CD14-positive monocyte (primary cell): ENCODE data around the gene CCDC175. TPM values are rescaled to one million over a fixed set of nuclear protein-coding genes. Genes with fewer than 3 reads are reported as not detected.

Experiments used
- DNase-seq, 3 donors: peaks; one replicate each; pipeline ENCODE4 v3.0.0-alpha.2; 2011 to 2022
- H2AFZ ChIP-seq: 2 replicates; pipeline ENCODE4 v1.6.0; 2012; ENCODE audit warnings: mild to moderate bottlenecking, low read depth, low read length, inconsistent platforms; ENCODE audit not compliant: insufficient read depth, poor library complexity, severe bottlenecking
- H3K27ac ChIP-seq, 2 donors: 1 replicate in 1 of 2; 2 replicates in 1 of 2; pipeline ENCODE4 v1.5.1; 2012 to 2013; ENCODE audit warnings: low read length in 2 of 2, control low read depth in 1 of 2, inconsistent platforms in 1 of 2, low read depth in 1 of 2, mild to moderate bottlenecking in 1 of 2
- H3K27me3 ChIP-seq, 2 donors: one replicate each; pipeline versions ENCODE4 v1.6.0 to v1.6.1; 2011 to 2013; ENCODE audit warnings: low read length in 2 of 2; ENCODE audit not compliant: control insufficient read depth in 2 of 2, insufficient read depth in 2 of 2
- H3K36me3 ChIP-seq, 2 donors: replicated peaks in 1 of 2; 1 replicate in 1 of 2; 2 replicates in 1 of 2; pipeline versions ENCODE4 v1.5.1 to v1.6.1; 2012 to 2013; ENCODE audit warnings: low read length in 2 of 2, control low read depth in 1 of 2, inconsistent platforms in 1 of 2, mild to moderate bottlenecking in 1 of 2; ENCODE audit not compliant: insufficient read depth in 2 of 2, control insufficient read depth in 1 of 2
- H3K4me1 ChIP-seq, 2 donors: 1 replicate in 1 of 2; 2 replicates in 1 of 2; pipeline versions ENCODE4 v1.5.1 to v1.6.1; 2012 to 2013; ENCODE audit warnings: low read length in 2 of 2, control low read depth in 1 of 2, inconsistent platforms in 1 of 2, mild to moderate bottlenecking in 1 of 2, moderate library complexity in 1 of 2; ENCODE audit not compliant: insufficient read depth in 2 of 2, control insufficient read depth in 1 of 2
- H3K4me2 ChIP-seq: replicated peaks from 2 replicates; pipeline ENCODE3; 2012; ENCODE audit warnings: low read length, moderate library complexity, mild to moderate bottlenecking; ENCODE audit not compliant: poor library complexity, severe bottlenecking; ENCODE audit errors: extremely low read depth
- H3K4me3 ChIP-seq, 3 experiments: fragments of 200-600 bp in 1 of 3; sonication (generic) in 1 of 3; replicated peaks in 1 of 3; 1 replicate in 2 of 3; 2 replicates in 1 of 3; pipeline ENCODE4 v1.5.1; 2011 to 2013; ENCODE audit warnings: low read length in 3 of 3, mild to moderate bottlenecking in 3 of 3, control low read depth in 2 of 3, low read depth in 2 of 3, inconsistent platforms in 1 of 3, moderate library complexity in 1 of 3
- H3K79me2 ChIP-seq: 2 replicates; pipeline ENCODE4 v1.6.0; 2012; ENCODE audit warnings: mild to moderate bottlenecking, control low read depth, inconsistent platforms, low read length, moderate library complexity; ENCODE audit not compliant: insufficient read depth
- H3K9ac ChIP-seq: 2 replicates; pipeline ENCODE4 v1.6.0; 2017; ENCODE audit warnings: low read length, mild to moderate bottlenecking; ENCODE audit not compliant: insufficient read depth, poor library complexity, severe bottlenecking
- H3K9me3 ChIP-seq, 2 donors: replicated peaks in 1 of 2; 1 replicate in 1 of 2; 2 replicates in 1 of 2; pipeline versions ENCODE4 v1.5.1 to v1.6.1; 2012 to 2013; ENCODE audit warnings: low read length in 2 of 2, control low read depth in 1 of 2; ENCODE audit not compliant: control insufficient read depth in 1 of 2, insufficient read depth in 1 of 2
- H4K20me1 ChIP-seq: 2 replicates; pipeline ENCODE4 v1.6.0; 2012; ENCODE audit warnings: mild to moderate bottlenecking, low read length, control low read depth, moderate library complexity; ENCODE audit not compliant: insufficient read depth
- H3K27ac Mint-ChIP-seq, 7 donors: one replicate each; pipeline ENCODE4 v1.8.0; 2020; ENCODE audit warnings: mild to moderate bottlenecking in 7 of 7, mixed read lengths in 7 of 7, moderate library complexity in 6 of 7, inconsistent platforms in 2 of 7
- H3K27me3 Mint-ChIP-seq, 3 donors: one replicate each; pipeline ENCODE4 v1.8.0; 2021 to 2022; ENCODE audit warnings: low read depth in 3 of 3, mild to moderate bottlenecking in 3 of 3, mixed read lengths in 3 of 3, moderate library complexity in 3 of 3, inconsistent platforms in 1 of 3
- H3K36me3 Mint-ChIP-seq, 2 donors: one replicate each; pipeline ENCODE4 v1.8.0; 2020; ENCODE audit warnings: mixed read lengths in 2 of 2, inconsistent platforms in 1 of 2, mild to moderate bottlenecking in 1 of 2
- H3K4me1 Mint-ChIP-seq: one replicate; pipeline ENCODE4 v1.8.0; 2020; ENCODE audit warnings: mild to moderate bottlenecking, mixed read lengths
- H3K4me3 Mint-ChIP-seq, 2 donors: one replicate each; pipeline ENCODE4 v1.8.0; 2020; ENCODE audit warnings: mild to moderate bottlenecking in 2 of 2, mixed read lengths in 2 of 2, moderate library complexity in 1 of 2
- H3K9me3 Mint-ChIP-seq, 7 donors: one replicate each; pipeline ENCODE4 v1.8.0; 2020 to 2022; ENCODE audit warnings: mixed read lengths in 7 of 7, mild to moderate bottlenecking in 6 of 7, moderate library complexity in 6 of 7, inconsistent platforms in 2 of 7
- WGBS: methylation state at CpG from one replicate; pipeline ENCODE4 v1.1.5; 2013; ENCODE audit warnings: missing lambda C conversion rate; ENCODE audit not compliant: insufficient coverage; 5-methylcytosine and 5-hydroxymethylcytosine counted together
- intact Hi-C, 2 donors: fragments of 100-400 bp; cut with micrococcal nuclease; formaldehyde crosslinking; loops; one replicate each; pipeline versions ENCODE4 v1.15.0 to v1.15.1; 2023
- polyA plus RNA-seq, 3 donors: library from polyadenylated mRNA; depleted of rRNA in 1 of 3; unstranded in 2 of 3; stranded (reverse) in 1 of 3; fragments of 300-500 nt in 2 of 3; fragments of >200 nt in 1 of 3; fragmentation: Illumina TruSeq in 2 of 3; gene quantifications; 1 replicate in 2 of 3; 2 replicates in 1 of 3; pipeline ENCODE4 v1.2.3, GENCODE V29; 2012 to 2021
- TF ChIP-seq, protein P1 (sequence below): fragments of 200-600 bp; IDR thresholded peaks from one replicate; pipeline ENCODE4 v1.8.0; 2022; ENCODE audit warnings: antibody characterized with exemption, mild to moderate bottlenecking

Gene CCDC175
- polyA plus RNA-seq, 3 donors, result not detected

DNA sequence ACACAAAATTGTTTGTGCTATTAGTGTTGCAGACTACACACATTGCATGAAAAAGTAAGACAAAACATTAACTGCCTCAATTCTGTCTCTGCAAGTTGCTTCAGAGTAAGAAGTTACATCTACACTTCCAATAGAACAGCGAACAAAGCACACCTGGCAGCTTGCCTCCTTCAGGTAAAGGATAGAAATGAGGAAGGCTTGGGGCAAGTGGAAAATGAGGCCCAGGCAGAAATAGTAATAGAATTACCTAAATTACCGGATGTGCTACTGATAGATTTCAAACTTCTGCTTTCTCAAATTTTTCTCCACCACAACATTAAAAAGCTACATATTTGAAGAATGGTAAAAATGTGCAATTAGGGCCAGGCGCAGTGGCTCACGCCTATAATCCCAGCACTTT is 37.7 kb downstream of the CCDC175 start:
- no peaks in the 10 kb centered on the region for H3K27me3 ChIP-seq
- H3K27me3 Mint-ChIP-seq, result peaks cover 0 to 1% (median 1%) of the 10 kb centered on the region in 3 donors
- no CpG with 5 or more reads among the region's 4 CpGs for WGBS
- H3K4me1 ChIP-seq, result no peaks in the 10 kb centered on the region
- H2AFZ ChIP-seq, result no peak overlapping the region
- intact Hi-C loops, result no loop called here
- H3K4me3 ChIP-seq, result no peak overlapping the region
- H3K36me3 ChIP-seq, result no peaks in the 10 kb centered on the region
- no peak overlapping the region for H3K27ac Mint-ChIP-seq
- H3K9me3 ChIP-seq, result no peaks in the 10 kb centered on the region
- no peaks in the 10 kb centered on the region for H4K20me1 ChIP-seq
- TF ChIP-seq, protein P1, sequence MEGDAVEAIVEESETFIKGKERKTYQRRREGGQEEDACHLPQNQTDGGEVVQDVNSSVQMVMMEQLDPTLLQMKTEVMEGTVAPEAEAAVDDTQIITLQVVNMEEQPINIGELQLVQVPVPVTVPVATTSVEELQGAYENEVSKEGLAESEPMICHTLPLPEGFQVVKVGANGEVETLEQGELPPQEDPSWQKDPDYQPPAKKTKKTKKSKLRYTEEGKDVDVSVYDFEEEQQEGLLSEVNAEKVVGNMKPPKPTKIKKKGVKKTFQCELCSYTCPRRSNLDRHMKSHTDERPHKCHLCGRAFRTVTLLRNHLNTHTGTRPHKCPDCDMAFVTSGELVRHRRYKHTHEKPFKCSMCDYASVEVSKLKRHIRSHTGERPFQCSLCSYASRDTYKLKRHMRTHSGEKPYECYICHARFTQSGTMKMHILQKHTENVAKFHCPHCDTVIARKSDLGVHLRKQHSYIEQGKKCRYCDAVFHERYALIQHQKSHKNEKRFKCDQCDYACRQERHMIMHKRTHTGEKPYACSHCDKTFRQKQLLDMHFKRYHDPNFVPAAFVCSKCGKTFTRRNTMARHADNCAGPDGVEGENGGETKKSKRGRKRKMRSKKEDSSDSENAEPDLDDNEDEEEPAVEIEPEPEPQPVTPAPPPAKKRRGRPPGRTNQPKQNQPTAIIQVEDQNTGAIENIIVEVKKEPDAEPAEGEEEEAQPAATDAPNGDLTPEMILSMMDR, result no peak
- H3K4me2 ChIP-seq, result no peak overlapping the region
- H3K4me1 Mint-ChIP-seq, result peaks cover 6% of the 10 kb centered on the region
- H3K36me3 Mint-ChIP-seq, result no peaks in the 10 kb centered on the region
- H3K27ac ChIP-seq, result no peak overlapping the region
- peaks cover 0 to 1% (median 0%) of the 10 kb centered on the region in 7 donors for H3K9me3 Mint-ChIP-seq
- no peaks in the 10 kb centered on the region for H3K79me2 ChIP-seq
- H3K9ac ChIP-seq, result no peak overlapping the region
- no peak overlapping the region for H3K4me3 Mint-ChIP-seq
- no peak for DNase-seq

DNA sequence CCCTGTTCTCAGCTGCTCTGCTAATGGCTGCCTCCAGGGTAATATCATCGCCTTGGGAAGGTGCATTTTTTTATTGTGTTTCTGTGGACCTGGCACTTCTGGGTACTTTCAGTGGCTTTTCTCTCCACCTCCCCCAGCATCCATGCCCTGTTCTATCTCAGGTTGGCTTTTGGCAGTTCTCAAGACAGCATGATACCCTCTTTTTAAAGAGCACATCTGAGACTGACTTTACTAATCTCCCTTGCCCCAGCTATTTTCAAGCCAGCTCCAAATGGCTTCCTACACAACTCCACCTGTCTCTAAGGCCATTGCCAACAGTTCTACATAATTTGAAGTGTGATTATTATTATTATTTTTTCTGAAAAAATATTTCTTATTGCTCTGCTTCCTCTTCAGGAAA is 39.1 kb downstream of the CCDC175 start:
- Mint-ChIP-seq H3K27me3 (peaks cover 0 to 1% (median 1%) of the 10 kb centered on the region in 3 donors), H3K9me3 (peaks cover 0 to 1% (median 0%) of the 10 kb centered on the region in 7 donors), H3K4me3 (no peak overlapping the region), H3K4me1 (peaks cover 6% of the 10 kb centered on the region), H3K36me3 (no peaks in the 10 kb centered on the region), H3K27ac (no peak overlapping the region)
- no peak for DNase-seq
- H3K4me1 ChIP-seq, result no peaks in the 10 kb centered on the region
- WGBS, result no CpG with 5 or more reads among the region's 1 CpG
- no peaks in the 10 kb centered on the region for H3K27me3 ChIP-seq
- H4K20me1 ChIP-seq, result no peaks in the 10 kb centered on the region
- no peak overlapping the region for H3K4me2 ChIP-seq
- no peak overlapping the region for H2AFZ ChIP-seq
- no peaks in the 10 kb centered on the region for H3K9me3 ChIP-seq
- no peaks in the 10 kb centered on the region for H3K79me2 ChIP-seq
- no peak overlapping the region for H3K4me3 ChIP-seq
- H3K9ac ChIP-seq, result no peak overlapping the region
- intact Hi-C loops, result no loop called here
- TF ChIP-seq, protein P1, result no peak
- H3K27ac ChIP-seq, result no peak overlapping the region
- H3K36me3 ChIP-seq, result no peaks in the 10 kb centered on the region
